Esophagus (tissue), 2 donors: ENCODE results near the gene COX6B2. TPM values are rescaled to one million over a fixed set of nuclear protein-coding genes. Genes with fewer than 3 reads are reported as not detected.

ENCODE experiments used
- H3K27ac ChIP-seq, 2 donors: one replicate each; pipeline ENCODE4 v1.5.1; 2013; ENCODE audit warnings: low read depth in 2 of 2, mild to moderate bottlenecking in 2 of 2, inconsistent platforms in 1 of 2, low read length in 1 of 2, moderate library complexity in 1 of 2
- H3K27me3 ChIP-seq, 2 donors: one replicate each; pipeline ENCODE4 v1.6.1; 2013; ENCODE audit warnings: low read length in 2 of 2, control low read depth in 1 of 2, mild to moderate bottlenecking in 1 of 2; ENCODE audit not compliant: insufficient read depth in 2 of 2, control insufficient read depth in 1 of 2
- H3K36me3 ChIP-seq, 2 donors: one replicate each; pipeline ENCODE4 v1.6.1; 2013; ENCODE audit warnings: low read length in 1 of 2; ENCODE audit not compliant: control insufficient read depth in 2 of 2, insufficient read depth in 2 of 2
- H3K4me1 ChIP-seq, 2 donors: one replicate each; pipeline ENCODE4 v1.6.1; 2013; ENCODE audit warnings: low read length in 1 of 2; ENCODE audit not compliant: control insufficient read depth in 2 of 2, insufficient read depth in 2 of 2
- H3K4me3 ChIP-seq, 2 donors: one replicate each; pipeline ENCODE4 v1.5.1; 2013; ENCODE audit warnings: low read length in 2 of 2, mild to moderate bottlenecking in 2 of 2, low read depth in 1 of 2, moderate library complexity in 1 of 2
- H3K9me3 ChIP-seq, 2 donors: one replicate each; pipeline ENCODE4 v1.6.1; 2013; ENCODE audit warnings: mild to moderate bottlenecking in 2 of 2, low read depth in 1 of 2, low read length in 1 of 2, moderate library complexity in 1 of 2; ENCODE audit not compliant: control insufficient read depth in 2 of 2, insufficient read depth in 1 of 2
- WGBS, 2 donors: extraction: QIAGEN DNeasy Blood & Tissue Kit; methylation state at CpG; one replicate each; pipeline ENCODE4 v1.1.7; 2013; 5-methylcytosine and 5-hydroxymethylcytosine counted together
- polyA plus RNA-seq, 2 donors: library from polyadenylated mRNA; stranded (reverse); fragments of 200-250 nt; gene quantifications; one replicate each; pipeline ENCODE4 v1.2.3, GENCODE V29; 2013
- donor health status: healthy with polysubstance abuse.
- donor health status: Bipolar disorder and iron deficiency.

The COX6B2 gene
- polyA plus RNA-seq, 2 donors = 0.48 to 0.53 TPM

DNA sequence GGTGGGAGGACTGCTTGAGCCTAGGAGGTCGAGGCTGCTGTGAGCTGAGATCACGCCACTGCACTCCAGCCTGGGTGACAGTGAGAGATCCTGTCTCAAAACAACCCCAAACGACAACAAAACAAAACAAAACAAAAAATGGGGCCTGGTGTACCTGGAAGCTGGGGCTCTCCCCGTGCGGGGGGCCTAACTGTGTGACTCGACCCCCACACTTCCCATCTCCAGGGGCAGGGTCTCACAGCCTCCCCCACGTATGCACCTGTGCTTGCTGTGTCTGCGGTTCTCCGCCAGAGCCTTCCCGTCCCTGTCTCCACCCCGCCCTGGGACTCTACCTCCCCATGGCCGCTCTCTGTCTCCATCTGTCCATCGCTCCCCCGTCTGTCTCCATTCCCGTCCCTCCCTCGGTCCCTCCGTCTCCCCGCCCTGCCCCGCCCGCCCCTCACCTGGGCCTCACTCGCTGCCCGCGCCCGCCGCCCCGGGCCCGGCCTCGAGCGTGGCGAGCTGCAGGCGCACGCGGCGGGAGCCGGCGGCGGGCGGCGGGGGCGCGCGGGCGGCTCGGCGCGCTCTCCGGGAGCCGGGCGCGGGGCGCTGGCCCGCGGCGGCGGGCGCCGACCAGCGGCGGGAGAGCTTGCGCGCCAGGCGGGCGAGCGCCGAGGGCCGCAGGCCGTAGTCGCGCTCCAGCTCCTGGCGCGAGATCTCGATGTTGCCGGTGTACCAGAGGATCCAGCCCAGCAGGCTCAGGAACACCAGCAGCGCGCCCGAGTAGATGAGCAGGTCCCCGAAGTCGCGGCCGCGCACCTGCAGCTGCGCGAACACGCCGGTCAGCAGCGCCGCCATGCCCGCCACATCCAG lies 29.0 kb upstream of the COX6B2 start:
- Histone ChIP-seq H3K9me3 (no peaks in the 10 kb centered on the region), H3K27me3 (no peaks in the 10 kb centered on the region), H3K4me1 (peaks cover 11 to 29% of the 10 kb centered on the region in 2 donors), H3K36me3 (peaks cover 11 to 16% of the 10 kb centered on the region in 2 donors), H3K4me3 (peak overlapping the region; percentile 63 to 68), H3K27ac (peak overlapping the region; percentile 97 to 98)
- WGBS, 2 donors = 4 to 7% methylated on average over 47 to 88 of the region's 88 CpGs

DNA sequence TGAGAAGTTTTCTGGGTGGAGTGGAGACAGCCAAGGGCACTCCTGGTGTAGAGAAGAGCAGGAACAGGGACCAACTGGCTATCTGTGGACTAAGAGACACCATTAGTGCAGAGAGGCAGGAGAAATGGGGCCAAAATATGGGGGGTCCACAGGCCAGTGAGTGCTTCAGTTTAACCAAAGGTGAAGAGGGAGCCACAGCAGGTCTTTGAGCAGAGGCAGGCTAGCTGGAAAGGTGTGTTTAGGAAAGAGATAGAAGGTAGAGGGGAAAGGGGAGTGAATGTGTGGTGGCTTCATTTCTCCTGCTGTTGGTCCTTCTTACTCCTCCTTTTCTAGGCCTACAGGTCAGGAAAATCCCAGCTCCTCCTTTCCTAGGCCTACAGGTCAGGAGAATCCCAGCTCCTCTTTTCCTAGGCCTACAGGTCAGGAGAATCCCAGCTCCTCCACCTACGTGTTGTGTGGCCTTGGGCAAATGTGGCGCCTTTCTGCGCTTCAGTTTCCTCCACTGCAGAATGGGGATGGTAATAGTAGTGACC lies 28.1 kb upstream of the COX6B2 start:
- Histone ChIP-seq H3K27me3 (no peaks in the 10 kb centered on the region), H3K36me3 (peaks cover 3 to 7% of the 10 kb centered on the region in 2 donors)
- 96 to 98% methylated on average over 3 of the region's 3 CpGs for WGBS, 2 donors

DNA sequence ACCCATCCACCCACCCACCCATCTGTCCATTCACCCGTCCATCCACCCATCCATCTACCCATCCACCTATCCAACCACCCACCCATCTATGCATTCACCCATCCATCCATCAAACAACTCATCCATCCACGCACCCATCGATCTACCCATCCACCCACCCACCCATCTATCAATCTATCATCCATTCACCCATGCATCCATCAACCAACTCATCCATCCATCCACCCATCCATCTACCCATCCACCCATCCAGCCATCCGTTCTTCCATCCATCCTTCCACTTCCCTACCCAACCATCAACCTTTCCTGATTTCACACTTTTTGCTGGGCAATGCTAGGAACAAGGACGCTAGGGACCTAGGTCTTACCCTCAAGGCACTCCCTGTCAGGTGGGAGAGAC lies 27.5 kb upstream of the COX6B2 start:
- no peak overlapping the region for H3K4me3 ChIP-seq
- no peaks in the 10 kb centered on the region for H3K9me3 ChIP-seq
- peaks cover 0 to 2% of the 10 kb centered on the region in 2 donors for H3K36me3 ChIP-seq
- no peaks in the 10 kb centered on the region for H3K27me3 ChIP-seq
- WGBS, 2 donors = 98 to 99% methylated on average over 5 of the region's 5 CpGs
- peaks cover 4 to 16% of the 10 kb centered on the region in 2 donors for H3K4me1 ChIP-seq
- no peak overlapping the region for H3K27ac ChIP-seq

More for the DNA sequence above, 28.1 kb upstream of the COX6B2 start:
- Histone ChIP-seq H3K4me1 (peaks cover 8 to 20% of the 10 kb centered on the region in 2 donors), H3K9me3 (no peaks in the 10 kb centered on the region), H3K4me3 (no peak overlapping the region), H3K27ac (no peak overlapping the region)

DNA sequence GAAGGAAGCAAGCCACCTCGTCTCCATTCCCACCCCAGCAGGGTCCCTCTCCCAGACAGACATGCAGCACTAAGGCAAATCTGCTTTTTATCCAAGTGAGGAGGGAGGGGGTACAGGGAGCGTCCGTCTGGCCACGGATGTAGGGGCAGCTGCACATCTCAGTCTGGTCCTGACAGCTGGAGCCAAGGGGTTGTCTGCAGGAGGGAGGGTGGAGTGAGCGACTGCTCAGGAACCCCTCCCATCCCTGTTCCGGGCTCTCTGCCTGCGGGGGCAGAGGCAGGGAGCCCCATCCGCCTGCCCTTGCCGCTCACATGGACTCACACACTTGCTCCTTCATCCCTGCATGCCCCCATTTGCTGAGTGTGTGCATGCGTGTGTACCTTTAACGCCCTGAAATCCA lies 24.7 kb upstream of the COX6B2 start:
- Histone ChIP-seq H3K36me3 (no peaks in the 10 kb centered on the region), H3K27me3 (peaks cover 0 to 4% of the 10 kb centered on the region in 2 donors), H3K9me3 (no peaks in the 10 kb centered on the region), H3K4me1 (peaks cover 0 to 16% of the 10 kb centered on the region in 2 donors), H3K27ac (no peak overlapping the region), H3K4me3 (no peak overlapping the region)
- 70 to 78% methylated on average over 11 of the region's 11 CpGs for WGBS, 2 donors

DNA sequence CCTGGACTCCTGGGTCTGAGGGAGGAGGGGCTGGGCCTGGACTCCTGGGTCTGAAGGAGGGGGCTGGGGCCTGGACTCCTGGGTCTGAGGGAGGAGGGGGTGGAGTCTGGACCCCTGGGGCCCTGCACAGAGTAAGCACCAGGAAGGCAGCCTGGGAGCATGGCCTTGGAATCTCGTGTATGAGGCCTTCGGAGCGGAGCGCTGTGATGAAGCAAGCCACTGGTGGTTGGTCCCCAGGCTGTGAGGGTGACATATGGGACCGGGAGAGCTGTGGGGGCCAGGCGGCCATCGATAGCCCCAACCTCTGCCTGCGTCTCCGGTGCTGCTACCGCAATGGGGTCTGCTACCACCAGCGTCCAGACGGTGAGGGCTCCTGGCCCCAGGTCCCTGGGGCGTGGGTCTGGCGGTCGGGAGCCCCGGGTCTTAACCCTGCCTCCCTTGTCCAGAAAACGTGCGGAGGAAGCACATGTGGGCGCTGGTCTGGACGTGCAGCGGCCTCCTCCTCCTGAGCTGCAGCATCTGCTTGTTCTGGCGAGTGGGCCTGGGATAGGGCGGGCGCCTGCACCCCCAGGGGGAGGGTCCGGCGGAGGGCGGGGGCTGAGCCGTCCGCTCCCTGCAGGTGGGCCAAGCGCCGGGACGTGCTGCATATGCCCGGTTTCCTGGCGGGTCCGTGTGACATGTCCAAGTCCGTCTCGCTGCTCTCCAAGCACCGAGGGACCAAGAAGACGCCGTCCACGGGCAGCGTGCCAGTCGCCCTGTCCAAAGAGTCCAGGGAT lies 23.0 kb upstream of the COX6B2 start:
- Histone ChIP-seq H3K4me3 (no peak overlapping the region), H3K27me3 (peaks cover 0 to 7% of the 10 kb centered on the region in 2 donors)

DNA sequence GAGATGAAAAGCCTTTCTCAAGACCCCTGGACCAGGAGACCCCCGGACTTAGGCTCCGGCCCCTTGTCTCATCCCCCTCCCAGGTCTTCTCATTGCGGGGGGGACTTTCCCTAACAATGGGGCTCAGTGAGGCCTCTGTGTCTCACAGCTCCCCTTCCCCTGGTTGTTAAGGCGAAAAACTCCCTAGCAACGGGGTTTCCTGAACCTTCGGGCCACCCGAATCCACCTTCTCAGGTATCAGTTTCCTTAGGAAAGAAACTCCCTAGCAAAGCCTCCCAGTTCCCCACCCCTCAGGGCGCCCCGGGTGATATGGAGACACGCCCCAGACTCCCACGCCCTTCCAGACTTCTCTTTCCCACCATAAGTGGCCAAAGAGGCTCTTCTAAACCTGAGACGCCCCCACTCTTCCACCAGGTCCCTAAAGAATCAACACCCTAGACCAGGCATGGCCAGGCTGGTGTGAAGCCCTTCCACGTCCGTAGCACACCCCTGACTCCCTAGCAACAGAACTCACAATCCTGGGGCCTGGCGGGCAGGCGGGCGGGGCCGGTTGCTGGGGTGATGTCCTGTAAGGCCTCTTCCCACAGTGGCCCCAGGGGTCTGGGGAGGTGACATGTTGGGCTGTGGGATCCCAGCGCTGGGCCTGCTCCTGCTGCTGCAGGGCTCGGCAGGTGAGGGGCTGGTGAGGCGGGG lies 21.9 kb upstream of the COX6B2 start, which contains the start of gene TMEM190:
TSS of gene TMEM190 (plus strand) at position 586 of the 693 bp plus-strand sequence. CDS start at position 614, 28 bp downstream.
- H3K9me3 ChIP-seq = no peaks in the 10 kb centered on the region
- H3K27ac ChIP-seq = no peak within 1 kb of the TSS
- H3K4me3 ChIP-seq = no peak within 1 kb of the TSS
- H3K36me3 ChIP-seq = no peaks in the 10 kb centered on the region
- H3K4me1 ChIP-seq = peaks cover 0 to 7% of the 10 kb centered on the region in 2 donors
- H3K27me3 ChIP-seq = peaks cover 0 to 11% of the 10 kb centered on the region in 2 donors
- 41 to 46% methylated on average over 21 of the region's 21 CpGs for WGBS, 2 donors

More for the DNA sequence above, 23.0 kb upstream of the COX6B2 start:
- Histone ChIP-seq H3K4me1 (peaks cover 0 to 8% of the 10 kb centered on the region in 2 donors), H3K36me3 (no peaks in the 10 kb centered on the region), H3K27ac (no peak overlapping the region), H3K9me3 (no peaks in the 10 kb centered on the region)
- WGBS, 2 donors = 46% methylated on average over 43 of the region's 43 CpGs

DNA sequence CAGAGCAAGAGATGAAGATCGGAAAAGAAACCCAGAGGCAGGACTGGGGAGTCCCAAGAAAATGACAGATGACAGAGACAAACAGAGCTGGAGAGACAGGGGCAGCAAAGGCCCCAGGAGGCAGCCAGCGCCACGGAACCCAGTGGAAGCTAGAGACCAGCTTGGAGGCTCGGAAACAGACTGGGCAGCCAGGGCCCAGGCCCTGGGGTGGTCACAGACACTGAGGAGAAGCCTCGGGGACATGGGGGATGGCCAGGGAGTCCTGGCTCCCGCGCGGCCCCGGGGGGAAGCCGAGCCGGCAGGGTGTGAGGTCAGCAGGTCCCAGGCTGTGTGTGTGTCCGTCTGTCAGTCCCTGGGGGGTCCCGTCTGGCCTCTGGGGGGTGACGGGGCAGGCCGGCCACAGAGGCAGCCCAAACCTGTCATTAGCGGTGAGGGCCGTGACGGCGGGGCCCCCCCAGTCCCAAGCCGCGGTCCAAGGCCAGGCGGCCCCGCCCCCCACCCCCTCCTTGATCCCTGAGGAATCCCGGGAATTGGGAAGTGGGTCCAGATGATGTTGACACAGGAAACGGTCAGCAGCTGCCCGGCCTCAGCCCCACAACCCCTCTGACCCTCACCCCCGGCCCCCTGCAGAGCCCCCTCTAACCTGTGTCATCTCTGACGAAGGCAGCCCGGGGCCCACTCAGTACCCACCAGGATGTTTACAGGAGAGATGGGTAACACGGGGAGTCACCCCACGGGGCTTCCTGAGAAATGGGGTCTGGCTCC lies 19.7 kb upstream of the COX6B2 start:
- H3K4me1 ChIP-seq = peaks cover 0 to 10% of the 10 kb centered on the region in 2 donors
- H3K36me3 ChIP-seq = no peaks in the 10 kb centered on the region
- 10 to 17% methylated on average over 25 to 31 of the region's 31 CpGs for WGBS, 2 donors
- H3K4me3 ChIP-seq = no peak overlapping the region
- H3K27ac ChIP-seq = no peak overlapping the region
- peaks cover 0 to 30% of the 10 kb centered on the region in 2 donors for H3K27me3 ChIP-seq
- H3K9me3 ChIP-seq = no peaks in the 10 kb centered on the region

DNA sequence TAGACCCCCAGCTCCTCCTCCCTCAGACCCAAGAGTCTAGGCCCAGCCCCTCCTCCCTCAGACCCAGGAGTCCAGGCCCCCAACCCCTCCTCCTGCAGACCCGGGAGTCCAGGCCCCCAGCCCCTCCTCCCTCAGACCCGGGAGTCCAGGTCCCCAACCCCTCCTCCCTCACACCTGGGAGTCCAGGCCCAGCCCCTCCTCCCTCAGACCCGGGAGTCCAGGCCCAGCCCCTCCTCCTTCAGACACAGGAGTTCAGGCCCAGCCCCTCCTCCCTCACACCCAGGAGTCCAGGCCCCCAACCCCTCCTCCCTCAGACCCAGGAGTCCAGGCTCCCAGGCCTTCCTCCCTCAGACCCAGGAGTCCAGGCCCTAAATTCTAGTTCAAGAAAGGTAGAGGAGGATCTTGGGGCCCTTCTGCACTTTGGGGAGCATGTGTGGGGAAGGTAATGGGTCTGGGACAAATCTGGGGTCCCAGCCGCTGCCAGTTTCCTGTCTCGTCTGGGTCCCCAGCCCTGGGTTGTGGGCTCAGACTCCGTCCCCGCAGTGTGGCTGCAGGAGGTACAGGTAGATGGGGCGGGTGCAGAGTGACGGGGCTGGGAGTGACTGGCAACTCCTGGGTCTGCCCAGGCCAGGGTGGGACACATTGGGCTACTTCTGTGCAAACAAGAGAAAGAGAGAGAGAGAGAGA lies 18.9 kb upstream of the COX6B2 start:
- 44 to 48% methylated on average over 8 to 9 of the region's 9 CpGs for WGBS, 2 donors

More for the DNA sequence above, 18.9 kb upstream of the COX6B2 start:
- Histone ChIP-seq H3K4me1 (peaks cover 0 to 13% of the 10 kb centered on the region in 2 donors), H3K27me3 (peaks cover 0 to 36% of the 10 kb centered on the region in 2 donors), H3K9me3 (no peaks in the 10 kb centered on the region), H3K27ac (no peak overlapping the region), H3K4me3 (no peak overlapping the region), H3K36me3 (no peaks in the 10 kb centered on the region)
